Upper lobe of right lung (tissue), 1 donor: Measurements from ENCODE around the gene FXYD6. TPM values are rescaled to one million over a fixed set of nuclear protein-coding genes. Genes with fewer than 3 reads are reported as not detected.

Source experiments
- ATAC-seq: fragments of 200-7000 bp; cut with Tn5 transposase; one replicate; pipeline ENCODE4 v1.9.1; 2020; ENCODE audit warnings: mild to moderate bottlenecking, moderate library complexity
- DNase-seq: peaks from one replicate; pipeline ENCODE4 v3.0.0-alpha.2; 2020
- H3K27ac ChIP-seq: fragments of 200-600 bp; one replicate; pipeline ENCODE4 v1.8.0; 2022
- H3K27me3 ChIP-seq: fragments of 200-600 bp; one replicate; pipeline ENCODE4 v1.8.0; 2022; ENCODE audit warnings: mild to moderate bottlenecking
- H3K36me3 ChIP-seq: fragments of 200-600 bp; one replicate; pipeline ENCODE4 v1.8.0; 2022
- H3K4me1 ChIP-seq: fragments of 200-600 bp; one replicate; pipeline ENCODE4 v1.8.0; 2022
- H3K4me3 ChIP-seq: fragments of 200-600 bp; one replicate; pipeline ENCODE4 v1.8.0; 2022; ENCODE audit warnings: mild to moderate bottlenecking
- H3K9me3 ChIP-seq: fragments of 200-600 bp; one replicate; pipeline ENCODE4 v1.8.0; 2022
- intact Hi-C: fragments of 100-400 bp; cut with DNase I; formaldehyde crosslinking; loops from one replicate; pipeline ENCODE4 v1.11.0; 2022
- total RNA-seq: library from RNA; stranded (reverse); fragmentation: NEBNext Ultra II Directional; extraction: Animal tissue kit (Norgen Biotek cat#: 25700); gene quantifications from one replicate; pipeline ENCODE4 v1.2.1, GENCODE V29; 2021
- TF ChIP-seq, protein P1 (sequence below): fragments of 200-600 bp; IDR thresholded peaks from one replicate; pipeline ENCODE4 v1.8.0; 2022; ENCODE audit warnings: antibody characterized with exemption
- donor health status: DM: no; HTN: yes; CAD: no; lungs with severe emphysema.

Gene FXYD6
- total RNA-seq, 1 donor from 2014 or later = 59.0 TPM

DNA sequence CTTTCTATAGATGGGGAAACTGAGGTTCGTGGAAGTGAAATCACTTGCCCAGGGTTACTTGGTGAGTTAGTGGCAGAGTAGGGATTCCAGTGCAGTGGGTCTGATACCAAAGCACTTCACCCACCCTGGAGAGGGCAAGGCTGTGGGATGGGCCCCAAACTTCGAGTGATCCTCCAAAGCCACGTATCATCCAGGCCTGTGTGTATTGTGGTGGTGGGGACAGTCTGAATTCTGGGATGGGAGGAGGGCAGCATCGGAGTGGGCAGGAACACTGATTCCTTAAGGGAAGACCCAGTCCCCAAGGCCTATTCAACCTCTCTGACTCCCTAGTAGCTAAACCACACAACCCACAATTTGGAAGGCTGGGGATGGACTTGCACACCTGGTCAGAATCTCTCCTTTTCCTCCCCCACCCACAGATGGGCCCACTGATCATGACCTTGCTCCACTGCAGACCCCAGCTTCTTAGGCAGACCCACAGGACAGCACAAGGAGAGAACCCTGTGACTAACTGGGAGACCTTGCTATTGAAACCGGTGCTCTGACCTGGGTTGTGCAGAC, 41.2 kb upstream of the FXYD6 start:
- H3K36me3 ChIP-seq = no peaks in the 10 kb centered on the region
- no peak overlapping the region for H3K27ac ChIP-seq
- H3K27me3 ChIP-seq = no peaks in the 10 kb centered on the region
- intact Hi-C loops = no loop called here
- DNase-seq (no peak), ATAC-seq (no peak)
- H3K4me1 ChIP-seq = no peaks in the 10 kb centered on the region
- H3K9me3 ChIP-seq = no peaks in the 10 kb centered on the region
- H3K4me3 ChIP-seq = no peak overlapping the region
- TF ChIP-seq, protein P1, sequence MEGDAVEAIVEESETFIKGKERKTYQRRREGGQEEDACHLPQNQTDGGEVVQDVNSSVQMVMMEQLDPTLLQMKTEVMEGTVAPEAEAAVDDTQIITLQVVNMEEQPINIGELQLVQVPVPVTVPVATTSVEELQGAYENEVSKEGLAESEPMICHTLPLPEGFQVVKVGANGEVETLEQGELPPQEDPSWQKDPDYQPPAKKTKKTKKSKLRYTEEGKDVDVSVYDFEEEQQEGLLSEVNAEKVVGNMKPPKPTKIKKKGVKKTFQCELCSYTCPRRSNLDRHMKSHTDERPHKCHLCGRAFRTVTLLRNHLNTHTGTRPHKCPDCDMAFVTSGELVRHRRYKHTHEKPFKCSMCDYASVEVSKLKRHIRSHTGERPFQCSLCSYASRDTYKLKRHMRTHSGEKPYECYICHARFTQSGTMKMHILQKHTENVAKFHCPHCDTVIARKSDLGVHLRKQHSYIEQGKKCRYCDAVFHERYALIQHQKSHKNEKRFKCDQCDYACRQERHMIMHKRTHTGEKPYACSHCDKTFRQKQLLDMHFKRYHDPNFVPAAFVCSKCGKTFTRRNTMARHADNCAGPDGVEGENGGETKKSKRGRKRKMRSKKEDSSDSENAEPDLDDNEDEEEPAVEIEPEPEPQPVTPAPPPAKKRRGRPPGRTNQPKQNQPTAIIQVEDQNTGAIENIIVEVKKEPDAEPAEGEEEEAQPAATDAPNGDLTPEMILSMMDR = no peak

- no peaks in the 10 kb centered on the region for H3K27me3 ChIP-seq
- H3K36me3 ChIP-seq = no peaks in the 10 kb centered on the region
- TF ChIP-seq, protein P1 = no peak
- no peaks in the 10 kb centered on the region for H3K9me3 ChIP-seq
- intact Hi-C loops = no loop called here
- H3K4me1 ChIP-seq = no peaks in the 10 kb centered on the region
- DNase-seq = no peak
- H3K4me3 ChIP-seq = no peak overlapping the region
- ATAC-seq = no peak
- H3K27ac ChIP-seq = no peak overlapping the region
Measured at GRCh38 chr11:117916956-117917355, 40.5 kb upstream of the FXYD6 start.

- ATAC-seq = no peak
- H3K4me1 ChIP-seq = no peaks in the 10 kb centered on the region
- TF ChIP-seq, protein P1 = no peak
- H3K27me3 ChIP-seq = no peaks in the 10 kb centered on the region
- no peak overlapping the region for H3K27ac ChIP-seq
- H3K9me3 ChIP-seq = no peaks in the 10 kb centered on the region
- DNase-seq = no peak
- intact Hi-C loops = no loop called here
- no peak overlapping the region for H3K4me3 ChIP-seq
- no peaks in the 10 kb centered on the region for H3K36me3 ChIP-seq
Measured at GRCh38 chr11:117915672-117916235, 39.3 kb upstream of the FXYD6 start.

DNA sequence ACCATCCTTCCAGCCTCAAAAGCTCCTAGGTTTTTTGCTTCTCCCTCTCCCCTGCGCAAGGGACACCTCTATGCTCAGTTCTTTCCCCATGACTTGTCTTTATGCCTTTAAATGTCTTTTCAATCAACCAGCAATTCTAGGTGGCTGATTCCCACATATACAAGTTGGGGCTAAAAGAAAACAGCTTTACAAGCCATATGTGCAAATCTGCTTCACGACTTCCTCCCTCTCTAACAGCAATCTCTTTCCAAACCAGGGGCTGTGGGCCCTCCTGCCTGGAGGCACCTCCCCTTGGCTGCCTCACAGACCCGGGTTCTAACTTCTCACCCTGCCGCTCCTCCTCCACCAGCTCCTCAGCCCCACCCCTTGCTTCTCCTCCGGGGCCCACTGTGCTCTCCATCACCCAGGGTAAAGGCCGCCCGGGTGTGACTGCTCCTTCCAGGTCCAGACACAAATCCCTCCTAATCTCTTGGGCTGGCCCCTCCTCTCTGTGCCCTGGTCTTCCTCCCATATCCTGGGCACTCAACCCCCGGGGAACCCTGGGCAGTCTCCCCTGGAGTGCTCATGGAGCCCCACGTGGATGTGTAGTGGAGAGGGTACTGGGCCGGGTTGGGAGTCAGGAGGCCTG, 38.6 kb upstream of the FXYD6 start:
- H3K4me1 ChIP-seq = no peaks in the 10 kb centered on the region
- no peak overlapping the region for H3K27ac ChIP-seq
- no peaks in the 10 kb centered on the region for H3K27me3 ChIP-seq
- intact Hi-C loops = no loop called here
- H3K9me3 ChIP-seq = no peaks in the 10 kb centered on the region
- no peak overlapping the region for H3K4me3 ChIP-seq
- ATAC-seq (no peak), DNase-seq (no peak)
- no peaks in the 10 kb centered on the region for H3K36me3 ChIP-seq
- TF ChIP-seq, protein P1 = no peak

- no peak overlapping the region for H3K27ac ChIP-seq
- no peaks in the 10 kb centered on the region for H3K27me3 ChIP-seq
- H3K36me3 ChIP-seq = no peaks in the 10 kb centered on the region
- H3K4me3 ChIP-seq = no peak overlapping the region
- no peaks in the 10 kb centered on the region for H3K4me1 ChIP-seq
- DNase-seq = no peak
- no peak for ATAC-seq
- TF ChIP-seq, protein P1 = no peak
- H3K9me3 ChIP-seq = no peaks in the 10 kb centered on the region
- intact Hi-C loops = no loop called here
Measured at GRCh38 chr11:117914398-117914761, 37.9 kb upstream of the FXYD6 start.
